ENCODE results near the gene TMC6.
"Not testable (repeated sequence)": the region's sequence is repeated elsewhere in the genome, so short reads cannot be mapped to it uniquely, and the experiment has no call there.

TMC6 gene

GRCh38 chr17:78082355-78082872 is 46.1 kb downstream of the TMC6 start:
- DNase-seq (ENCODE audit: low read depth, low spot score); H3K27ac ChIP-seq: not testable (repeated sequence)

- no peak for DNase-seq (ENCODE audit: low read depth, low spot score)
- no peak overlapping the region for H3K27ac ChIP-seq
Observed at GRCh38 chr17:78081551-78081950, 47.0 kb downstream of the TMC6 start.

- H3K27ac ChIP-seq = no peak overlapping the region
- no peak for DNase-seq (ENCODE audit: low read depth, low spot score)
Observed at GRCh38 chr17:78079253-78079652, 49.3 kb downstream of the TMC6 start.

- no peak overlapping the region for H3K27ac ChIP-seq
- no peak for DNase-seq (ENCODE audit: low read depth, low spot score)
Observed at GRCh38 chr17:78075545-78075944, 53.0 kb downstream of the TMC6 start.

GRCh38 chr17:78075011-78075410 is 53.5 kb downstream of the TMC6 start:
- no peak overlapping the region for H3K27ac ChIP-seq
- DNase-seq (ENCODE audit: low read depth, low spot score) = no peak

- DNase-seq (ENCODE audit: low read depth, low spot score) = no peak
- no peak overlapping the region for H3K27ac ChIP-seq
Observed at GRCh38 chr17:78072961-78073360, 55.6 kb downstream of the TMC6 start.

GRCh38 chr17:78069695-78070094 is 58.9 kb downstream of the TMC6 start:
- no peak overlapping the region for H3K27ac ChIP-seq
- no peak for DNase-seq (ENCODE audit: low read depth, low spot score)

GRCh38 chr17:78066976-78067375 is 61.6 kb downstream of the TMC6 start:
- not testable (repeated sequence) for H3K27ac ChIP-seq; DNase-seq (ENCODE audit: low read depth, low spot score)

- H3K27ac ChIP-seq = no peak overlapping the region
Observed at GRCh38 chr17:78064708-78065107, 63.8 kb downstream of the TMC6 start.

GRCh38 chr17:78063489-78063888 is 65.1 kb downstream of the TMC6 start:
- H3K27ac ChIP-seq = no peak overlapping the region
- no peak for DNase-seq (ENCODE audit: low read depth, low spot score)

More at GRCh38 chr17:78064708-78065107, 63.8 kb downstream of the TMC6 start:
- no peak for DNase-seq (ENCODE audit: low read depth, low spot score)

GRCh38 chr17:78062596-78062995 is 66.0 kb downstream of the TMC6 start:
- H3K27ac ChIP-seq = no peak overlapping the region

More at GRCh38 chr17:78062596-78062995, 66.0 kb downstream of the TMC6 start:
- no peak for DNase-seq (ENCODE audit: low read depth, low spot score)

Data from epithelial cell of prostate (primary cell).